Dermis microvascular lymphatic vessel endothelial cell (primary cell): ENCODE measurements around the gene NPAS1. TPM values are rescaled to one million over a fixed set of nuclear protein-coding genes. Genes with fewer than 3 reads are reported as not detected.
"Not testable (repeated sequence)": the region's sequence is repeated elsewhere in the genome, so short reads cannot be mapped to it uniquely, and the experiment has no call there.

Source experiments
- DNase-seq, 2 donors: peaks; one replicate each; pipeline versions ENCODE4 v3.0.0 to v3.0.0-alpha.2; 2010; ENCODE audit warnings: low read depth in 2 of 2
- total RNA-seq: library from RNA; depleted of rRNA; stranded (reverse); fragments of >200 nt; gene quantifications from 2 replicates; pipeline ENCODE4 v1.2.1, GENCODE V29; 2014

The NPAS1 gene
- total RNA-seq, 1 donor from 2014 or later: not detected

DNA sequence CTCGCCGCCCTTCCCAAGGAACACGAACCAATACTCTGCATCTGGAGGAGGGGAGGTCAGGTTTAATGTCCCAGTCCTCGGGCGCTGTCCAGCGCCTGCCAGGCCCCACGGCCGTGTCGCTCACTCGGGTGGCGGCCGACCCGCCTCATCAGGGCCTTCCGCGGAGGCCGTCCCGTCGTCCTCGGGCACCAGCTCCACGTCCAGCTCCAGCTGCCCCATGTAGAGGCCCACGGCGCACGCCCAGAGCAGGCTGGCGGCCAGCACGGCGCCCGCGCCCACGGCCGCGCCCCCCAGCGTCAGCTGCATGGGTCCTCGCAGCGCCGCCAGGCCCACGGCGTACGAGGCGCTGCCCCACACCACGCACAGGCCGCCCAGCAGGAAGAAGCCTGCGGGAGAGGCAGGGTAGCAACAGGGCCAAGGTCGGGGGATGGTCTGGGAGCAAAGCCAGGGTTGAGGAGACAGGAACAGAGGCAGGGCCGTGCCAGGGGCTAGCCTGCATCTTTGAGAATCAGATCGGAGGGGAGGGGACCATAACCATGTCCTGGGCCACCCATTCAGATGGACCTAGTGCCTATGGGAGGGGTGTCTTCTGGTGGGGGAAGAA lies 26.3 kb downstream of the NPAS1 start:
- no peak for DNase-seq

DNA sequence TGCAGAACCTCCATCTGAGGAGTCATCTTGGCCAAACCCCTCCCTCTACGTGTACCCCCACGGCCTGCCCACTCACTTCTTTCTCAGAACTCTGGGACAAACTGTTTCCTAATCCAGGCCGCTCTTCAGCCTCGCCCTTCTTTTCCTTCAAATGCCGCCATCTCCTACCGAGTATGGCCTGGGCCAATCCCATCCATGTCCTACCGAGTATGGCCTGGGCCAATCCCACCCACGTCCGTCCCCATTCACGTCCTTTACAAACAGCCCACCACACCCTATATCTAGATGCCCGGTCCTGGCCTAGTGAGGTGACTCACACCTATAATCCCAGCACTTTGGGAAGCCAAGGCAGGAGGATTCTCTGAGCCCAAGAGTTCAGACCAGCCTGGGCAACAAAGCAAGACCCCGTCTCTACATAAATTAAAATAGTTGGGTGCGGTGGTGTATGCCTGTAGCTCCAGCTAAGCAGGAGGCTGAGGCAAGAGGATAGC lies 27.7 kb downstream of the NPAS1 start:
- no peak for DNase-seq

DNA sequence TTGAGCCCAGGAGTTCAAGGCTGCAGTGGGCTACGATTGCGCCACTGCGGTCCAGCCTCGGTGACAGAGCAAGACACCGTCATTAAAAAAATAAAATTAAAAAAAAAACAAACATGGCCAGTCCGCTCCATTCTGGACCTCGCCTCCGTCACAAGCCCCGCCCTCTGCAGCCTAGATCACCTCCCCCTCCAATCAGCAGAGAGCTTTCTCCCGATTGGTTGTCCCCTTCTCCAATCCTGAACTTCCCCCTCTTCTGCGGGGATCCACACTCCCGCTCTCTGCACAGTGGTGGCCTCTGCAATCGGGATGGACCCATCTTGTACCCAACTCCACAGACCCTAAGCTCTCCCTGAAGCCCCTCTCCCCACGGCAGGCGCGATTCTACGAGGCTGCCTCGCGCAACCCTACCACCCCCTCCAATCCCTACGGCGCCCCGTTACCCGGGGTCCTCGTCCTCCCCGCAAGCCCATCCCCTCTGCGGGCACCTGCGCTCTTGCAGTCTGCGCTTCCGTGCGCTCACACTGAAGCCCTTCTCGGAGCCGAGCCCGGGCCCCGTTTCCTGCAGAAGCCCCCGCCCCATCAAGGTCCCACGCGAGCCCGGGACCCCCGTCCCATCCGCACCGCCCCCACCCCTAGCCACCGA lies 28.2 kb downstream of the NPAS1 start:
- DNase-seq: peak; percentile 91 to 94

DNA sequence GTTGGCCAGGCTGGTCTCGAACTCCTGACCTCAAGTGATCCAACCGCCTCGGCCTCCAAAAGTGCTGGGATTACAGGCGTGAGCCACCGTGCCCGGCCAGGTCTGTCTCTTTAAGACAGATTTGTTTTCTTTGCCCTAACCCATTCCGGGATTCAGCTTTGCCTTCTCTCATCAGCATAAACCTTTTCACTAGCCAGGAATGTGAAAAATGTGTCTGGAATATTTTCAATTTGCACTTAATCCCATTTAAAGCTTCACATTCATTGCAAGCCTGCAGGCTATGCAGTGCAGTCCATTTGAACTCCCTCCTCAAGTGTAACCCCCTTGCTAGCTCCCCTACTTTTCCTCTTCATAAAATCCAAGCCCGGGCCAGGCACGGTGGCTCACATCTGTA lies 29.7 kb downstream of the NPAS1 start:
- no peak for DNase-seq

DNA sequence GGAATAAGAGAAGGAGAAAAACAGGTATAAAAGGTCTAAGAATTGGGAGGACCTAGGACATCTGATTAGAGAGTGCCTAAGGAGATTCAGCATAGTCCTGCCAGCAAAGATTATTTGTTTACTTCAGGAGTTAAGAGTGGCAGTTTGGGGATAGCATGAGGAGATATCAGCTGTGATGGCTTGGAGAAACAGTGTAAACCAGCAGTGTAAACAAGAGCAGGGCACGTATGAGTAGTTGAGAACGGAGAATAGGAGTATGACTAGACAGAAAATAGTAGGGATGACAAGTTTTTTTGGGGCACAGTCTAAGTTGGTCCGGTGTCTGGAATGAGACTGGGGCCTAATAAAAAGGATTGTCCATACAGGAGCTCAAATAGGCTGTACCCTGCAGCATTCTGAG lies 30.9 kb downstream of the NPAS1 start:
- DNase-seq: not testable (repeated sequence)

DNA sequence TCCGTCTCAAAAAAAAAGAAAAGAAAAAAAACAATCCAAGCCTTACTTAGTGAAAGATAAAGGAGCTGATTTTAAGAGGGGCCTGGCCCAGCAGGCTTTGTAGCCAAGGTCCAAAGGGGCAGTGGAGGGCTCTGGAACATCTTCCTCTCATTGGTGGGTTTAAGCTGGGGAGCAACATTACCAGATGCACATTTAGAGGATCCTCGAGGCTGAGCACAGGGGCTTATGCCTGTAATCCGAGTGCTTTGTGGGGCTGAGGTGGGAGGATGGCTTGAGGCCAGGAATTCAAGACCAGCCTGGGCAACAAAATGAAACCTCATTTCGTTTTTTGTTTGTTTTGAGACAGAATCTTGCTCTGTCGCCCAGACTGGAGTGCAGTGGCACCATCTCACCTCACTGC lies 36.8 kb downstream of the NPAS1 start:
- DNase-seq: no peak

DNA sequence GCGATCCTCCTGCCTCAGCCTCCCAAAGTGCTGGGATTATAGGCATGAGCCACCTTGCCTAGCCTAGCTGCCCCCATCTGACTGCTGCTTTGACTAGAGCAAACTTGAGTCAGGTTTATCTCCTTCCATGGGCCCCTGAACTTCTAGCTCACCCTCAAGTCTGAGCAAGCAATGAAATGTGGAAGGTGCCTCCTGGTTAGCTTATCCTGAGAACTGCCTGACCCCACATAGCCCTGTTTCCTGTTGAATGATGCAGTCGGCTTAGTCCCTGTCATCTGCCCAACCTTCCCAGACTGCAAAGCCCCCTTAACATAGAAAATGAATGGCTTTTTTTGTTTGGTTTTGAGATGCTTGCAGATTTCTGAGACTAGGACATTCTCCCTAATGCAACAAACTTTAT lies 37.7 kb downstream of the NPAS1 start:
- peak in 1 of 2 donors; percentile 33 for DNase-seq

DNA sequence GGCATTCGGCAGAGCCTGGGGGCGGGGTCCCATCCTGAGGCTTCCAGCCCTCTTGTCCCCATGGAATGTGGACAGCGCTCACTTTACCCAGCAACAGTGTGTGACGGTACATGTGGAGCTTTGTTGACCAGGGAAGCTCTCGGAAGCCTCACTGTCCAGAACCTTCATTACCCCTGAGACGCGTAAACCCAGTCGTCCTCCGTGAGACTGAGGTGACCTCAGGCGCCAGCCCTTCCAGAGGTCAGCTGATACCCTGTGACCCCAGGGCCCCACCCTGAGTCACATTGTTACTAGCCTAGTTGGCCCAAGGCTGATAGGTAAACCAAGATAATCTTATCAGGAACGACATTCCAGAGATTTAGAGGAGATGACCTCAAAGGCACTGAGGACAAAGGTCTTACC lies 39.0 kb downstream of the NPAS1 start:
- DNase-seq: no peak

DNA sequence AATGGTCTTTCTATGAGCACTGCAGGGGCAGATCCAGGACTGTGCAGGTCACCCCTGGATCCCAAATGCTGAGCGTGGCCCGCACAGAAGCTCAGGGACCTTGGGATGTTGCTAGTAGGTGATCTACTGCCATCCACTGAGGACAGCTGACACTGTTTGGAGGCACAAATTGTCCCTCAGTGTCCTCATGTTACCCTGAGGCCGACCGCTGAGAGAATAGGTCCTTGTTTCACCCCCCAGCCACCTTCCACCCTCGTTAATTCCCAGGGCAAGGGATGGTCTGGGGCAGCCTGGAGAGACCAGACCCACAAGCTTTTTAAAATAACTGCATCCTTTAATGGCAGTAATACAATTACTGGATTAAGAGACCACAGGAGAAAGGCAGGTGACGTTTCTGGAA lies 44.2 kb downstream of the NPAS1 start:
- no peak for DNase-seq

DNA sequence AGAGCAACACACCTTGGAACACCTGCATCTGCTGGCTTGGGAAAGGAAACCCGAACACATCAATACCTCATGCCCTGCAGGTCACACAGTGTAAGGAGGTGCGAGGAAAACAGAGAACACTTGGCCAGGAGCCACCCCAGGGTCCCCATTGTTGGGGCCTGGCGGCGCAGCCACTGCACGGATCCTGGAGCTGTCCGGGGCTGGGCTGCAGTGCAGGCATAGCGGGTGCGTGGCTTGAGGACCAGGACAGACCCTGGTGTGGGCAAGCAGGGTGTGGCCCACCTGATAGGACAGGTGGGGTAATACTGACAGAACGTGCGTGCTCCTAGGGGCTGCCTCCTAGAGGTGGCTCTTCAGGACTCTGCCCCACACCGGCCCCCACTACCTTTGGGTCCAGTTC lies 45.6 kb downstream of the NPAS1 start:
- no peak for DNase-seq

DNA sequence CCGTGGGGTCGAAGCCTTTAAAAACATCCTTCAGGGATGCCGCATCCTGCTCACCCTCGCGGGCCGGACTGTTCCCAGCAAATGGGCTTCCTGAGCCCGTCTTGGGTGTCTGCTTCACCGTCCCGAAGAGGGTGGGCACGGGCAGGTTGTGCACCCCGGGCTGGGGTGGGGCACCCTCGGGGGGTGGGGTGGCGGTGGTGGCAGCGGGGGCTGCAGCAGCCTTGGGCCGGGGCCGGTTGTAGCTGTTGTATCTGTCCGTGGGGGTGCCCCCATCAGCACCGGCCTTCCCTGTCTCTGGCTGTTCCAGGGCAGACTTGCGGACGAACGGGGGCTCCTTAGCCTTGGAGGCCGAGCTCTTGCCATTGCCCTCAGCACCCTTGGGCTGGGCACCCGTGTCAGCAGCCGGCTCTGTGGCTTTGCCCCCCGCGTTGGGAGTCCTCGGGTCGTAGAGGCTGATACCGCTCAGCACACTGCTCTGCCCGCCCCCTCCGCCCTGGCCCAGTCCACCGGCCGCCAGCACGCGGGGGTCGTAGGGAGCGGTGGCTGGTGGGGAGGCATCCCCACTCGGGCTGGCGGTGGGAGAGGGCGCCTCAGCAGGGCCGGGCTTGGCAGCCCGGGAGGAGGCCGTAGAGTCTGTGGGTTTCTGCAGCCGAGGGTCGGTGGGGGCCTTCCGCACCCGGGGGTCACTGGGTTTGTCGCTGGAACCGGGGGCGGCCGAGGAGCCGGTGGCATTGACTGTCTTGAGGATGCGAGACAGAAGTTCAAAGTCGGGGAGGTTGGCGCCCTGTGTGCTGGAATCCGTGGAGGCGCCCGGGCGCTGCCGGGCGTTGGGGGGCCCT lies 47.0 kb downstream of the NPAS1 start:
- DNase-seq: no peak

DNA sequence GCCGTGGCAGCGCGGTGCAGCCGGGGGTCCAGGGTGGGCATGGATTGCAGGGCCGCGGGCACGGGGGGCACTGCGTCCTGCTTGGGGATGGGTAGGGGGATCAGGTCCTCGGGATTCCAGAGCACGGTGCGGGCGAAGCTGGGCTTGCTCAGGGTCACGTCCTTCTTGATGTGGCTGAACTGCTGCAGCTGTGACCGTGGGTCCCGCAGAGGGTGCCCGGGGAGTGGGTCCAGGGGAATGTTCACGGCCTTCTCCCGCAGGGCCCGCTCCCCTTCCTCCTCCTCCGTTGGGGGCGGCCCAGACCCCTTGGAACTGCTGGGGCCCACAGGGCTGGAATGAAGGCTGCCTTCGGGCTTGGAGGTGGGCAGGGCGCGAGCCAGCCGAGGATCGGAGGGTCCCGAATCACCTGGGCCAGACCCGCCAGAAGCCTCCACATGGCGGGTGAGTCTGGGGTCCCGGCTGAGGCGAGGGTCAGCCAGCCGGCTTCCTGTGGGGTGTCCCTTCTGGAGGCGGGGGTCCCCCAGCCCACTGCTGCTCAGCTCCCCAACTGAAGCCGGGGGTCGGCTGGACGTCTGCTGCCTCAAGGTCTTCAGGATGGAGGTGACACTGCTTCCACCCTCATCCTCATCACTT lies 47.7 kb downstream of the NPAS1 start:
- DNase-seq: no peak

DNA sequence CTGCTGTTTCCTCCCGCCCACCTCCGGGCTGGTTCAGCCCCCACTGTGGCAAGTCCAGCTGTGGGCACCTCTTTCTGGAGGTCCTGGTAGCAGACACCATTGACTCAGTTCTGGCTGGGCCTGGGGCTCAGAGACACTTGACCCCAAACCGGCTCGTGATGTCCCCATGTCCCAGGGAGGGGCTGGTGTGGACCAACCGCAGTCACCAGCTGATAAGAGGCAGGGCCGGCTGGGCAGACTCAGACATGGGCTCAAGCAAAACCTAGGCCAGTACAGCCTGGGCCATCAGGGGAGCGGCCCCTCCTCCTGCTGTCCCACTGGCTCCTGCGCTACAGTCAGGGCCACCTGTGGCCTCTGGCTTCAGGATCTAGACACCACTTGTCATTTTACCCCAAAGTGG lies 48.6 kb downstream of the NPAS1 start:
- no peak for DNase-seq

DNA sequence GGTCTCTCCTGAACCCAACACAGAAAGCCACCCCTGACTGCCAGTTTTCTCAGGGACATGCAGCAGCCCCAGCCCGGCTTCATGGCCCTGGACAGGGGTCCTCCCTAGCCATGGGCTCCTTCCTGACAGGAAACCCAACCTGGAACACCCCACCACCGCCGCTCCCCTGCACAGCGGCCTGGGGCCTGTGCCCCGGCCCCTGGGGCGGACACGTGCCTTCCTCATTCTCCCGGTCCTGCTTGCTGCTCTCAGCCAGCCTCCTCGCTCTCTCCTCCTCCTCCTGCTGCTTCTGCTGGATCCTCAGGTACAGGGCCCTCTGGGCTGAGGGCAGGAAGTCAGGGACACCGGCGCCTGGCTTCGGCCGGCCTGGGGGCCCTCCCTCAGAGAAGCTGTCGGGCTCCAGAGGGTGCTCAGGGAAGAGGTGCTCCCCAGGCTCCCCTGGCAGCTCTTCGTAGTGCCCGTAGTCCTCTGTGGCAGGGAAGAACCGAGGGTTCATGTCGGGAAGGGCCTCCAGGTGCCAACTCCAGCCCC lies 49.3 kb downstream of the NPAS1 start:
- DNase-seq: no peak

DNA sequence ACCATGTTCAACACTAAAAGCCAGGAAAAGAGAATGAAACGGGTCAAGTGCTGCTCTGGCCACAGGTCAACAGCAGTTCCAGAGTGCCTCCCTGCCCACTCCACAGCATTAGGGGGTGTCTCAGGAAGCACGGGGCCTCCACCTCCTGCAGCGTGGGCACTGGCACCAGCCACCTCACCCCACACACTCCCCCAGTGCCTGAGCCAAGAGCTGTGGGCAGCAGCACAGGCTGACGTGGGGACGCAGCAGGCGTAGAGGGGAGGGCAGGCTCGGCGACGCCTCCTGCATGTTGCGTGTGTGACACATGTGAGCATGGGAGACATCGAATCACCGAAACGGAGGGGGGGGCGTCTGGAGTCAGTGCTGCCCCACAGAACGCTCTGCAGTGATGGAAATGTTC lies 50.2 kb downstream of the NPAS1 start:
- DNase-seq: no peak

DNA sequence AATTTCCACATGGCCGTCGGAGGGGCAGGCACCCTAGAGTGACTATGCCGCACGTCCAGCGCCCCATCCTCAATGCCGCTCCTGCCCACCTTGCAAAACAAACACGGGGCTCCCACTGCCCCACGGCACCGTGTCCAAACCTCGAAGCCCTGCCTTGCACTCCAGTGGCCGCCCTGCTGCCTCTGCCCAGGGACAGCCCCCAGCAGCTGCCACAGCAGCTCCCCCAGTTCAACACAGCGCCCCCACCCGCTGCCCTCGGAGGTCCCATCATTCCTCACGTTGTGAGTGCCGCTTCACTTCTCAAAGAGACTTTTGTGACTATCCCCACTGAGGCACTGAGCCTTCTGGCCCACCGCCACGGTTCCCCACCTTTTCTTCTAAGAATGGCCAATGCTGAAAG lies 51.1 kb downstream of the NPAS1 start:
- DNase-seq: no peak

DNA sequence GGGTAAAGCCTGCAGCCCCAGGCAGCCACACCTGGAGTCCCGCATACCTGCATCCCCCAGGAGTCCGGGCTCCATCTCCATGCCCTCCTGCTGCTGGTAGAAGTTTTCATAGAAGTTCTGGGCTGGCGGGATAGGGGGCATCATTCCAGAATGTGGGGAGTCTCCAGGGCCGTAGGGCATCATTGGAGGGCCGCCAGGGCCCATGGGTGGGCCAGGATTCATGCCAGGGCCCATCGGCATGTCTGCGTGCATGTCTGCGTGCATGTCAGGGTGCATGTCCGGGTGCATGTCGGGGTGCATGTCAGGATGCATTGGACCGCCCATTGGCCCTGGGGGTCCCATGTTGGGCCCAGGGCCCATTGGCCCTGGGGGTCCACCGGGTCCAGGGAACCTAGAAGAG lies 52.1 kb downstream of the NPAS1 start:
- no peak for DNase-seq

DNA sequence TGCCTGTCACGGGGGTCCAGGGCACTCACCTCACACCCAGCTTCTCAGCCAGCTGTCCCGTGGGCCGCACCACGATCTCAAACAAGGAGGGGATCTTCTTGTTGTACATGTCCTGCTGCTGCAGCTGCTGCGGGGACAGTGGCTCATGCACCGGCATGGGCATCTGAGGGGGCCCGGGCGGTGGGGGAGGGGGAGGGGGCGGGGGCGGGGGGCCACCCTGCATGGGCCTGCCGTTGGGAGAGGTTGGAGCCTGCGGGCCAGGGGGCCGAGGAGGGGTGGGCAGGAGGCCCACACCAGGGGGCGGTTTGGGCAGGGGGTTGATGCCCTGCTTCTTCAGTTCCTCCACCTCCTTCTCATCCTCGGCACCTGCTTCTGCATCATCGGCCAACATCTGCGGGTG lies 52.7 kb downstream of the NPAS1 start:
- no peak for DNase-seq

DNA sequence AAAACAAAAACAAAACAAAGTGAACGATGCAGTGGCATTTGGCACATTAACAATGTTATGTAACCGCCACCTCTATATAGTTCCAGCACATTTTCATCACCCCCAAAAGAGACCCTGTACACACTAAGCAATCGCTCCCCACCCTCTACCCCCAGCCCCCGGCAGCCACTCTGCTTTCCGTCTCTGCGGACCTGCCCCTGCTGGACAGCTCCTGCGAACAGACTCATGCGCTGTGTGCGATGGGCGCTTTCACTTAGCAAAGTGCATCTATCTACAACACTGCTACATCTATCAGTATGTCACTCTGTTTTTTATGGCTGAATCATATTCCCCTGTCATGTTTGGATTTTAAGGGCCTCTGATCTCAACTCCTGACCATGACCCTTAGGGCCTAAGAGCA lies 53.9 kb downstream of the NPAS1 start:
- DNase-seq: no peak

DNA sequence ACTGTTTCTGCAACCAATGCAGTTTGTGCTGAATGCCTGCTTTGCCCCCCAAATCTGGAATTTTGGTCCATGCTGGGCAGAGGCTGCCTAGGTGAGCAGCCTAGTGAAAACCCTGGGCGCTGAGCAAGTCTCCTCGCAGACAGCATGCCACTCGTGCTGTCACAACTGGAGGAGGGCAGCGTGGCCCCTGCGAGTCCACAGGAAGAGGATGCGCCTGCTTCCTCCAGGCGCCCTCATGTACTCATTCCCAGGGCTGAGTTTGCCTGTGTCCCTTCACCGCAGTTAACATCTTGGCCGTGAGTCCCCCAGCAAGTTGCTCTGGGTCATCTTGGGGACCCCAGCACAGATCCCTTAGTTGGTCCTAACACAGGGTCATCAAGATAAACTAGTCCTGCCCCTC lies 55.0 kb downstream of the NPAS1 start:
- peak in 1 of 2 donors; percentile 41 for DNase-seq

DNA sequence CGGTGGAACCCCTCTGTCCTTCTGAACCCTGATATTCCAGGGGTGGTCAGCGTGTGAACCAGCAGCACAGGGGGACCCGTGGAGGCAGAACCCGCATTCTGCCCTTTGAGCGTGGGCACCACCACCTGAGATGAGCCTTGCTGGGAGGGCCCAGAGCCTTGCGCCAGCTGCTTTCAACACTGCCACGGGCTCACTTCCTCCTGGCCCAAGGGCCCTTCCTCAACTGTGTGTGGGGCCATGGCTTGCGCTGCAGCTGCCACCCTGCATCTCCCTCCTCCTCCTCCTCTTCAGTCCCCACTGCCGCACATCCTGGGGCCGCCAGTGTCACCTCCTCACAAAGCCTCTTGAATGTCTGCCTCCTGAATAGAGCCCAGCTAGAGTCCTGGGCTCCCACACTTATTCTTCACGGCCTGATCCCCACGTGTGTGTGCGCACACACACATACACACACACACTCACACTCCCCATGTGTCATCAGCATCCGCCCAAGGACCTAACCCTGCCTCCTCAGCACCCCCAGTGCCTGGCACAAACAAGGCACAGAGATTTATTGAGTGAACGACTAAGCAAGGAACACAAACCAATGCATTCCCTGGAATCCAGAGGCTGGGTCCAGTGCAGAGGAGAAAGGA lies 55.7 kb downstream of the NPAS1 start:
- DNase-seq: no peak
